Spleen (tissue), 7 donors: Measurements from ENCODE around the gene ADAMTS18.

Source experiments
- CTCF ChIP-seq, 11 experiments: fragments of 200-600 bp in 7 of 11; fragments of 450-650 bp in 4 of 11; sonication (generic) in 4 of 11; IDR thresholded peaks in 8 of 11; conservative IDR thresholded peaks in 3 of 11; 1 replicate in 7 of 11; 2 replicates in 4 of 11; pipeline versions ENCODE4 v1.4.0 to v1.8.0; 2016 to 2021; ENCODE audit warnings: antibody characterized with exemption in 11 of 11, inconsistent platforms in 4 of 11, mild to moderate bottlenecking in 1 of 11
- POLR2A ChIP-seq, 3 donors: fragments of 450-650 bp; IDR thresholded peaks; one replicate each; pipeline ENCODE4 v1.5.1; 2017; ENCODE audit warnings: antibody characterized with exemption in 3 of 3, mild to moderate bottlenecking in 1 of 3
- POLR2AphosphoS5 ChIP-seq, 3 donors: sonication (generic); formaldehyde crosslinking; IDR thresholded peaks; one replicate each; pipeline ENCODE4 v1.5.1; 2017; ENCODE audit warnings: antibody characterized with exemption in 3 of 3
- donor health status: DM: no; HTN: no; CAD: no; lungs with moderate emphysema.
- donor health status: DM: no; HTN: no; CAD: no.
- donor health status: DM: no; HTN: no; CAD: no.

GRCh38 chr16:77322757-77323156, 112.1 kb downstream of the ADAMTS18 start:
- no peak for TF ChIP-seq POLR2A (IDR thresholded peaks at IDR 0.05)
- TF ChIP-seq CTCF (IDR thresholded peaks at IDR 0.05 in 8 of 11, conservative IDR thresholded peaks at IDR 0.05 in 3 of 11), result no peak
- no peak for TF ChIP-seq POLR2AphosphoS5 (IDR thresholded peaks at IDR 0.05)
